GM19452 (cell line): ENCODE measurements around the gene GOLGA1.

Source experiments
- ATAC-seq: cut with Tn5 transposase; IDR thresholded peaks from one replicate; pipeline ENCODE4 v1.9.1; 2021; ENCODE audit not compliant: unreplicated experiment

GOLGA1 gene

GRCh38 chr9:124886866-124887492 is 53.9 kb downstream of the GOLGA1 start:
- ATAC-seq = no peak

- ATAC-seq = no peak
Measured at GRCh38 chr9:124886461-124886860, 54.4 kb downstream of the GOLGA1 start.

- ATAC-seq = no peak
Measured at GRCh38 chr9:124885551-124885950, 55.3 kb downstream of the GOLGA1 start.

GRCh38 chr9:124884376-124884775 is 56.5 kb downstream of the GOLGA1 start:
- ATAC-seq = no peak

- no peak for ATAC-seq
Measured at GRCh38 chr9:124882231-124882630, 58.7 kb downstream of the GOLGA1 start.

- no peak for ATAC-seq
Measured at GRCh38 chr9:124881138-124881743, 59.6 kb downstream of the GOLGA1 start.

- ATAC-seq = no peak
Measured at GRCh38 chr9:124880501-124880900, 60.4 kb downstream of the GOLGA1 start.

GRCh38 chr9:124879226-124879625 is 61.7 kb downstream of the GOLGA1 start:
- no peak for ATAC-seq

- ATAC-seq = no peak
Measured at GRCh38 chr9:124878518-124878917, 62.4 kb downstream of the GOLGA1 start.

- ATAC-seq = no peak
Measured at GRCh38 chr9:124878021-124878420, 62.9 kb downstream of the GOLGA1 start.

GRCh38 chr9:124877021-124877782 is 63.7 kb downstream of the GOLGA1 start:
- no peak for ATAC-seq

- no peak for ATAC-seq
Measured at GRCh38 chr9:124875501-124875900, 65.4 kb downstream of the GOLGA1 start.

GRCh38 chr9:124873664-124874063 is 67.2 kb downstream of the GOLGA1 start:
- no peak for ATAC-seq

GRCh38 chr9:124871156-124871561 is 69.7 kb downstream of the GOLGA1 start:
- no peak for ATAC-seq

- no peak for ATAC-seq
Measured at GRCh38 chr9:124870723-124871122, 70.2 kb downstream of the GOLGA1 start.

GRCh38 chr9:124869986-124870560 is 70.8 kb downstream of the GOLGA1 start:
- ATAC-seq = peak; percentile 41

GRCh38 chr9:124869466-124869985 is 71.4 kb downstream of the GOLGA1 start:
- peak; percentile 1 for ATAC-seq

GRCh38 chr9:124868511-124869465 is 72.1 kb downstream of the GOLGA1 start:
- peak; percentile 66 for ATAC-seq

- no peak for ATAC-seq
Measured at GRCh38 chr9:124863371-124863871, 77.5 kb downstream of the GOLGA1 start.
